ENCODE measurements around the gene EIF4E3.

DNA sequence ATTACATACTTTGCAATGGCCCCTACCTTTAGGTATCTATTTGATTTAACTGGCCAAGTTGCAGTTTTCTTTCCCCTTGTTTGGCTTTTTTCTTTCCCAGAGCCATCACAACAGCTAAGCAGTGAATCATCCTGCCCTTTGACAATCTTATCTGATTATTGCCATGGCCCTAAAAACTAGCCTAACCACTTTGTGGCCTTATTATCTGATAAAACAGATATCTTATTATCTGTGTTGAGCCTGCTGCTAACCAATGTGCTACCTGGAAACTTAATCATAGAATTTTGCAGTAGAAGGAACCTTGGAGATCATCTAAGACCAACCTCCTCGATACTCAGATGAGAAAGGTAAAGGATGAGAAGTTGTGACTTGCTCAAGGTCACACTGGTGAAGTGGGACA is 37.1 kb downstream of the EIF4E3 start:
- TF ChIP-seq, protein P1, sequence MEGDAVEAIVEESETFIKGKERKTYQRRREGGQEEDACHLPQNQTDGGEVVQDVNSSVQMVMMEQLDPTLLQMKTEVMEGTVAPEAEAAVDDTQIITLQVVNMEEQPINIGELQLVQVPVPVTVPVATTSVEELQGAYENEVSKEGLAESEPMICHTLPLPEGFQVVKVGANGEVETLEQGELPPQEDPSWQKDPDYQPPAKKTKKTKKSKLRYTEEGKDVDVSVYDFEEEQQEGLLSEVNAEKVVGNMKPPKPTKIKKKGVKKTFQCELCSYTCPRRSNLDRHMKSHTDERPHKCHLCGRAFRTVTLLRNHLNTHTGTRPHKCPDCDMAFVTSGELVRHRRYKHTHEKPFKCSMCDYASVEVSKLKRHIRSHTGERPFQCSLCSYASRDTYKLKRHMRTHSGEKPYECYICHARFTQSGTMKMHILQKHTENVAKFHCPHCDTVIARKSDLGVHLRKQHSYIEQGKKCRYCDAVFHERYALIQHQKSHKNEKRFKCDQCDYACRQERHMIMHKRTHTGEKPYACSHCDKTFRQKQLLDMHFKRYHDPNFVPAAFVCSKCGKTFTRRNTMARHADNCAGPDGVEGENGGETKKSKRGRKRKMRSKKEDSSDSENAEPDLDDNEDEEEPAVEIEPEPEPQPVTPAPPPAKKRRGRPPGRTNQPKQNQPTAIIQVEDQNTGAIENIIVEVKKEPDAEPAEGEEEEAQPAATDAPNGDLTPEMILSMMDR (optimal IDR thresholded peaks at IDR 0.05 in 1 of 3, IDR thresholded peaks at IDR 0.05 in 1 of 3, conservative IDR thresholded peaks at IDR 0.05 in 1 of 3; ENCODE audit: extremely low read depth in 1 of 3, insufficient read depth in 2 of 3, low read length in 3 of 3), result no peak
- no peak for TF ChIP-seq EZH2 (IDR thresholded peaks at IDR 0.05; ENCODE audit: low read length)
